AG09319 (cell line): Measurements from ENCODE around the gene ARL2.
"Not testable (repeated sequence)": the region's sequence is repeated elsewhere in the genome, so short reads cannot be mapped to it uniquely, and the experiment has no call there.

Experiments
- DNase-seq: peaks from one replicate; pipeline ENCODE4 v3.0.0-alpha.2; 2010; ENCODE audit warnings: low read depth; ENCODE audit errors: extremely low read depth
- CTCF ChIP-seq: IDR thresholded peaks from 2 replicates; pipeline ENCODE4 v1.5.1; 2011; ENCODE audit warnings: low read depth, mild to moderate bottlenecking, inconsistent platforms, low read length, moderate library complexity

Gene ARL2

GRCh38 chr11:64998141-64998540 lies 15.8 kb upstream of the ARL2 start:
- TF ChIP-seq CTCF: no peak
- DNase-seq: no peak

DNA sequence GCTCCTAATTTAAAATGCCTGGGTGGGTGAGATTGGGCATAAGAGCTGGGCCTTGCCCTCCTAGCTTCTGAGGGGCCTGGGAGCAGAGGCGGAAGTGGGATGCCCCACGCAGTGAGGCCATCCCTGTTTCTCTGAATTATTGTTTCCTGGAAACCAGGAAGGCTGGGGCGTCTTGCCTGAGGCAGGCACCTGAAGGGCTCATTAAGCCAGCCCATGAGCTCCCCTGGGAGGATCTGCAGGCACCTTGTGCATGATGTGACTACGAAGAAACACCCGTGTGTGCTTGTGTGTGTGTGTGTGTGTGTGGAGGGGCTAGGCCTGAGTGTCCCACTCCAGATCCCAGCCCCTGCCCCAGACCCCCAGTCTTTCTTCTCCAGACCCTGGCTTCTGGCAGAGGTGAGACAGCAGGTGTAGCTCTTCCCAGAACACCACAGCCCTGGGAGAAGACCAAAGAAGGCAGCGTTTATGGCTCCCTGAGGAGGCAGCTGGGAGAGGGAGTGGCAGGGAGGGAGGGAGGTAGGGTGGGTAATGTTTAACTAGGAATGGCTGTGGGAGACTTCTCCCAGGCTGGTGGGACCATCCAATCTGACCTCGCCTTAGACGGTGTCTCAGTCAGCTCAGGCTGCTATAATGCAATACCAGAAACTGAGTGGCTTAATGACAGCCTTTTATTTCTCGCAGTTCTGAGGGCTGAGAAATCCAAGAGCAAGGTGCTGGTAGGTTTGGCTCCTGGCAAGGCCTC lies 15.1 kb upstream of the ARL2 start:
- no peak for TF ChIP-seq CTCF
- DNase-seq: no peak

DNA sequence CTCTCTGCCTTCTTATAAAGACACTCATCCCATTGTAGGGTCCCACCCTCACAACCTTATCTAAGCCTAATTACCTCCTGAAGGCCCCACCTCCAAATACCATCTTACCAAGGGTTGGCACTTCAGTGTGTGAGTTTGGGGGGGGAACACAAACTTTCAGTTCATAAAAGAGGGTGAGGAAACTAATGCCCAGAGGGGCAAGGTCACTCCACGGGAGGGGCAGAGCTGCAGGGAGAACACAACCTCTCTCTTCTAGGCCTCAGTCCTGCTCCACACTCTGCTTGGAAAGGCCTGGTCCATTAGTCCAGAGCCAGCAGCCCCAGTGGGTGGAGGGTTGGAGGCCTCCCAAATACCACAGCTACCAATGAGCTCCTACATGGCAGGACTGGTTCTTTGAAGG lies 14.5 kb upstream of the ARL2 start:
- DNase-seq: no peak
- TF ChIP-seq CTCF: no peak

GRCh38 chr11:65002706-65003105 lies 11.3 kb upstream of the ARL2 start:
- no peak for TF ChIP-seq CTCF
- no peak for DNase-seq

DNA sequence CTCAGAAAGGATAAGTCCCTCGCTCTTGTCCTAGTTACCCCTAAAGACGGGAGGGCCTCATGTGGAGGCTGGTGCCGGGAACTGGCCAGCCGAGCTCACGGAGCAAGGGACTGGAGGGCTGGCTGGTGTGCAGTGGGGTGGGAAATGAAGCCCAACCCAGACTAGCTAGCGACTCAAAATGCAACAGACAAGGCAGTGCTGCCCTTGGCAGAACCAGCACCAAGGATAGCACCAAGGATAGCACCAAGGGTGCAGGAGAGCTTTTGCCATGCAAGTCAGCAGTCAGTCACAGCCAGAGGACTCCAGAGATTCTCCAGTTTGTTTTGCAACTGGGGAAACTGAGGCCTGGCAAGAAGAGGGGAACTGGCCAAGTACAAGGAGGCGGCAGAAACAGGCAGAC lies 10.7 kb upstream of the ARL2 start:
- DNase-seq: no peak
- no peak for TF ChIP-seq CTCF

GRCh38 chr11:65003968-65004367 lies 10.0 kb upstream of the ARL2 start:
- not testable (repeated sequence) for DNase-seq

DNA sequence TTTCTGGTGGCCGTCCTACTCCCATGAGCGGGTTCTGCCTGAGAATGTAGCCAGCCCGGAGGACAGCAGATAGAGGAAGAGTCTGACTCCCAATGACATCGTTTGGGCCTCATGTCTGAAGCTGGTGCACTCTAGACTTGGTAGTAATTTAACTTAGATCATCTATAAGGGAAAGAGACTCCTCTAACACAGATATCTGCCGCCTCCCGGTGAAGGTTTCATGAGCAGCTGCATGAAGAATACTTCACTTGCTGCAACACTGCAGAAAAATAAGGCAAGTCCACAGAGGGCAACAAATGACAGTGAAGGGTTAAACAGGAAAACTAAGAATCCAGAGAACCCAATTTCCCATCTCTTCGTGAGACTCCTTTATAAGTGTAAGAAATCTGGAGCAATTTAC lies 5.9 kb upstream of the ARL2 start:
- no peak for TF ChIP-seq CTCF
- no peak for DNase-seq

GRCh38 chr11:65008873-65009272 lies 5.1 kb upstream of the ARL2 start:
- TF ChIP-seq CTCF: no peak

More at GRCh38 chr11:65008873-65009272, 5.1 kb upstream of the ARL2 start:
- DNase-seq: no peak
